KOPT-K1 (cell line): ENCODE results near the gene DAB1.

Experiments used
- H3K27ac ChIP-seq: fragments of 200-600 bp; sonication (generic); 2 replicates; pipeline ENCODE4 v1.5.1; 2016; ENCODE audit warnings: antibody characterized with exemption, mild to moderate bottlenecking, low read depth, low read length; ENCODE audit not compliant: poor library complexity, severe bottlenecking
- H3K36me3 ChIP-seq: fragments of 200-600 bp; sonication (generic); 2 replicates; pipeline ENCODE4 v1.5.1; 2017; ENCODE audit warnings: antibody characterized with exemption, mild to moderate bottlenecking, low read length, moderate library complexity; ENCODE audit not compliant: insufficient read depth
- H3K9me3 ChIP-seq: fragments of 200-600 bp; sonication (generic); 2 replicates; pipeline ENCODE4 v1.5.1; 2017; ENCODE audit warnings: antibody characterized with exemption, low read length, mild to moderate bottlenecking; ENCODE audit not compliant: insufficient read depth, poor library complexity, severe bottlenecking

Gene DAB1

DNA sequence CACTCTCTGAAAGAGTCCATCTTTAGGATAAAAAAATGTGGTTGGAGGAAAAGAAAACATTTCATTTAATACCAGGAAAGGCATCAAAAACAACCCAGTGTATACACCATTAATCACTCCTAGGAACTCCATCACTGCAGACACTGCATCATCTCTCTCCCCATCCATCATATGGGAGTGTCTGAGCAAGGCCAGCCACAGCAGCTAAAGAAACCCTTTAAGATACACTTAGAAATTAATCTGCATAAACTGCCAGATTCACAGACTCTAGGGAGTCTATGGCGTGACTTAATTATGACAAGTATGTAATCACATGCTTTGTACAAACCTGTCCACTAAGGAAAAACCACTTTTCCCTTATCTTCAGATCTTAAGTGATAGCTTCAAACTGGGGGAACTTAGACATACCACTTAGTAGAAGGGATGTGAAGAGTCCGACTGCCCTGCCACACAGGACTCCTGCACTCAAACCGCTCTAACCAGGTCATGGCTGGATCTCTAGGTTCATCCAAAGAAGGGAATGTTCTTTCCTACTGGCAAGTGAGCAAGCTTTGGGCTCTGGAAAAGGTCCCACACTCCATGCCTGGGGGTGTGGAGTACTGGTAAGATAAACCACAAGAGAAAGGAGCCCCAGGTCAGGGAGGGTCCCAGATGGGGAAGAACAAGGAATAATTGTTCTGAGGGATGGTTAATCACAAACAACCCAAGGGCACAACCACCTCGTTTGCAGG is 397.1 kb downstream of the DAB1 start:
- H3K27ac ChIP-seq = no peak overlapping the region
- H3K9me3 ChIP-seq = peaks cover 8% of the 10 kb centered on the region
- H3K36me3 ChIP-seq = no peaks in the 10 kb centered on the region

DNA sequence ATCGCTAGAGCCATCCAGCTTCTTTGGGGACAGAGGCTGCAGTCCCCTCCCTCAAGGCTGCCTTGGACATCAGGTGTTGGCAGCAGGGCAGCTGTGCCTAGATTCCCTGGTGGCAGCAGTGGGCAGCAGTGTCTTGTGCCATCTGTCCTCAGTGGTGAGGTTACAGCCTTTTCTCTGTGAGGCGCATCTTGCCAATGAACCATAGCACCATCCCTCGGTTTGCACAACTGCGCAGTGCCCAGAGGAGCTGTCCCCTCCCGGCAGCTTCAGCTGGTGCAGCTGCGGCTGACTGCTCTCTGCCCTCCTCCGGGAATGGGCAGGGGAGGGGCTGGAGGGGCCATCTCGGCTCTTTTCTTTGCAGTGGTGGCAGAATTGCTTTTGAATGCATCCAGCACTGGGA is 399.0 kb downstream of the DAB1 start:
- Histone ChIP-seq H3K27ac (no peak overlapping the region), H3K9me3 (peaks cover 8% of the 10 kb centered on the region), H3K36me3 (no peaks in the 10 kb centered on the region)

DNA sequence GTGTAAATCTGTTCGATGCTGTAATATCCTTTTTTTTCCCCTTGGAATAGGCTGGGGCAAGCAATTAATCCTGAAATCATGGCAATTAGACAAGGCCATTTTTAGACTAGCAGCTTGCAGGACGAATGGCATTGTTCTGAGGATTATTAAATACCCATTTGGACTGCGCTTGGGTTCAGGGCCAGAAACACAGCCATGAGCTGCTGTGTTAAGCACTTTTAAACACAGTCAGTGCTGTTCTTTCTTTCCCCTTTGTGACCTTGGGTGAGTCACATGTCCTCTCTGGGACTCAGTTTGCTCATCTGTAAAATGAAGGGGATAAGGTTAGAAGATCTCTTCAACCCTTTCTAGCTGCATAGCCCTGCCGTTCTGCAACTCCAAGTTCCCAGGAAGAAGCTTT is 399.4 kb downstream of the DAB1 start:
- no peak overlapping the region for H3K27ac ChIP-seq
- peaks cover 7% of the 10 kb centered on the region for H3K9me3 ChIP-seq
- no peaks in the 10 kb centered on the region for H3K36me3 ChIP-seq

DNA sequence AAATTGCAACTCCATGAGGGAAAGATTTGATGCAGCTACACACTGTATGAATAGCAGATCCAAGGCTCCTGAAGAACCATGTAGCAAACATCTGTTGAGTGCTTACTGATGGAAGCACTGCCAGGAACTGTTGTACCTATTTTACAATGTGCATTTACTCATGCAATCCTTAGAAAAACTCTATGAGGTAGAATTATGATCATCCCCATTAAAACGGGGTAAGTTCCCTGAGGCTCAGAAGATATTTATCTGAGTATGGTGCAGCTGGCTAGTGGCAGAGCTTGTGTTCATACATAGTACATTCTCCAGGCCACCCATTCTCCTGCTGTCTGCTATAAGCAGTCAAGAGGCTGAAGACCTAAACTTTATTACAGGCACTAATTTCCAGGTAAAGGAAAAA is 403.6 kb downstream of the DAB1 start:
- Histone ChIP-seq H3K36me3 (no peaks in the 10 kb centered on the region), H3K9me3 (no peaks in the 10 kb centered on the region), H3K27ac (no peak overlapping the region)

DNA sequence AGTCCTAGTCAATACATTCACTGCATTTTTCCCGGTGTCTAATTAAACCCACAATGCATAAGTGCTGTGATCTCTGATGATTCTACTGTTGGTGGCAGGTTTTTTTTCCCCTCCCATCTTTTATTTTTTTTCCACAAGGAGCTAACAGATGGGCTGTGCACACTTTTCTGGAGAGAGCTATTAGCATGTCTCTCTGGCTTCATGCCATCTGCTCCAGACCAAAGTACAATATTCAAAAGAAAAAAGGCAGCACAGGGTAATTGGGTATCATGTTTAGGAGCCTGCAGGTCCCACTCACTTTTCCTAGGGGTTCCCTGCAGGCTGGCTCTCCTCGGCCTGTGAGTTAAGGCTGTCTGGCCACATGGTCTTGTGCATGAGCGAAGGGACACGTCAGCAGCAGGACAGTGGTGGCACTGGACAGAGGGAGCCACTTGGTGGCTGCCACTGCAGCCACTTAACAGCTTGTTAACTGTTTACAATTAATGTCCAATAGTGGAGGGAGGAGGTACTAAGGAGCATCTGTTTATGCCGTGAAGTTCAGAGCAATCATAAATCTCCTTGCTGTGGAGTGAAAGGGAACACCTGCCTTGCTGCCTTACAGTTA is 404.5 kb downstream of the DAB1 start:
- no peaks in the 10 kb centered on the region for H3K9me3 ChIP-seq
- H3K36me3 ChIP-seq = no peaks in the 10 kb centered on the region
- H3K27ac ChIP-seq = no peak overlapping the region

DNA sequence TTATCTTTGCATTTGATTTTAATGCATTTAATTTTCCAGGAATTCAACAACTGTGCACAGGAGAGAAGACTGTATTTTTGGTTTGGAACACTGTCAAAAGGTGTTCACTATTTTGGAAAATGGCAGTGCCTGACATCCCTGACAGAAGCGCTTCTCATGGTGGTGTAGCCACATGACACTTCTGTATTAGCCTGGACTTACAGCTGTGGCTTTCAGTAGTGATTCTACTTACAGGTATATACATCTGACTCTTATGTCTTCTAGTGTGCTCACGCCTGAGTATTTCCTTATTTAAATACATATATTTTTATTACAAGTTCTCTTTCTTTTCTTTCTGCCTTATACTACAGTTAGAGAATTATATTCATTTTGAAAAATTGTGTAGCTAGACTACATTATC is 405.7 kb downstream of the DAB1 start:
- H3K27ac ChIP-seq = no peak overlapping the region
- H3K9me3 ChIP-seq = no peaks in the 10 kb centered on the region
- H3K36me3 ChIP-seq = no peaks in the 10 kb centered on the region

DNA sequence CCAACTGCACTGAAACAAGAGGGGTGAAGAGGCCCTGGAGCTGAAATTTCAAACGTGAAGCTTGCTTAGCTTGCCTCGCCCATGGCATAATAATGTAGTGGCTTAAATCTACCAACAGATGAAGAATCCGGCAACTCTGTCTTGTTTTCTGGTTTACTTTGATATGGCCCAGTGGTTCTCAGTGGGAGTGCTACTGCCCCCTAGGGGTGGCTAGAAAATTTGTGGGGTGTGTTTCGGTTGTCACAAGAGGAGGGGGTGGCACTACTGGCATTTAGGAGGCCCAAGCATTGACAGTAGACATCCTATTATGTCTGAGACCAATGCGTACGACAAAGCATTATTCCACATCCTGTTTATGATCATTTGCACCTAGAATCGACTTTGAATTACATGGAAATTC is 406.1 kb downstream of the DAB1 start:
- H3K36me3 ChIP-seq = no peaks in the 10 kb centered on the region
- no peak overlapping the region for H3K27ac ChIP-seq
- H3K9me3 ChIP-seq = no peaks in the 10 kb centered on the region

DNA sequence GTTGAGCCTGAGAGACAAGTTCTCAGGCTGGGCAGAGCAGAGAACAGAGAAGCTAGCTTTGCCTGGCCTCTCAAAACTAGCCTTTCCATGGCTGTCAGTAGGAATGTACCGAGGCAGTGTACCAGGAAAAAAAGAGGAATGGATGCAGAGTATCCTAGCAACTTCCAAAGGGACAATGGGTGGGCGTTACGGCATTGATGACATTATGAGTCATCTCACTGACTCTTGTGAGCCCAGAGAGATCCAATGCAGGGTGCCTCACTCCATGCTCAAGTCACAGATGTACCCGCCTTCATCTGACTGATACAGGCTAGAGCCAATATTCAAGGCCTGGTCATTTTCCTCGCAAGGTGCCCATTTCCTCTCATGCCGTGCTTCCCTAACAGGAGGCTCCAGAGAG is 406.7 kb downstream of the DAB1 start:
- Histone ChIP-seq H3K9me3 (no peaks in the 10 kb centered on the region), H3K36me3 (no peaks in the 10 kb centered on the region), H3K27ac (no peak overlapping the region)

DNA sequence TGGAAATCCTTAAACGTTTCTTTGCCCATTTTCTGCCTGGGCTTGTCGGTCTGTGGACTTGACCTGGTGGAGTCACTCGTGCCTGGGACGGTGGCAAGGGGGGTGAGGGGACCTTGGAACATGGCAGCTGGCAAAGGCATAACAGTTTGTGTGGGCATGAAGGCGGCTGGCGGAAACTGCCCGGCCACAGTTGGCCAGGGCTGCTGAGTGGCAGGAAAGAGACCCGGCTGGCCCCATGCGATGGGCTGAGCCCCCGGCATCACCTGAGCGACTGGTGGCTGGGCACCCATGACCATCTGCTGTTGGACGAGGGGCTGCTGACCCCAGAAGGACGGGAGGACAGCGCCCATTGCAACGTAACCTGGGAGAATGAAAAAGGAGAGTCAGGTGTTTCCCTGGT is 408.8 kb downstream of the DAB1 start:
- Histone ChIP-seq H3K27ac (no peak overlapping the region), H3K36me3 (no peaks in the 10 kb centered on the region), H3K9me3 (no peaks in the 10 kb centered on the region)

DNA sequence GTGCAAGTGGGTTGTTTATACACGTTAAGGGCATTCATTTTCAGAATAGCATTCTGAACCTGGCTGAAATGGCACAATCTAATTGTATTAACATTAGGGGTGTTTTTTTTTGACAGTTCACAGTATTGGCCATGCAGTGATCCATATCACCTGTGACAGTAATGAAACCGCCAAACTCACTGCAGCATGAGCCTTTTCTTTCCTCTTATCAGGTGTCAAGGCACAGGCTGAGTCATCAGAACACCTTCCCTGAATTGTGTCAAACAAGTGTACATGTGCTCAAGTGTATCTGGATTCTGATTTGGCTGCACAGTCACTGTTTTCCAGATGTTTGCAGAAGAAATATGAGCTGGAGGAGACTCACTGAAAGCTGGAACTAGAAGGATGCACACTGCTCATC is 410.3 kb downstream of the DAB1 start:
- no peaks in the 10 kb centered on the region for H3K9me3 ChIP-seq
- no peaks in the 10 kb centered on the region for H3K36me3 ChIP-seq
- H3K27ac ChIP-seq = no peak overlapping the region

DNA sequence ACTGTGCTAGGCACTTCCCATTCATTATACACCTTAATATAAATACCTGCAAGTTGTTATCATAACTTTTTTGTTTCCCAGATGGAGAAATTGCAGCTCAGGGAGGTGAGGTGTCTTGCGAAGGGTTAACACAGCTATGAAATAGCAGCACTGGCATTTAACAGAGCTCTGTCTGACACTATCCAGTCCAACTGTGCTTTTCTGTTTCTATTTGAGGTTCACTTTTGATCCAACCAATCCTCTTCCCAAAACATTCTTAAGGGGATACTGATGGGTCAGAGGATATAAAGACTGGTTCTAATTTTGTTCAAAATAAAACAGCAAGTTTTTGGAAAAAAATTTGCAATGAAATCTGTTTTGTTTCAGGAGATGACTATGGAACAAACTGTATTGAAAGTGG is 411.5 kb downstream of the DAB1 start:
- Histone ChIP-seq H3K36me3 (no peaks in the 10 kb centered on the region), H3K27ac (no peak overlapping the region), H3K9me3 (no peaks in the 10 kb centered on the region)

DNA sequence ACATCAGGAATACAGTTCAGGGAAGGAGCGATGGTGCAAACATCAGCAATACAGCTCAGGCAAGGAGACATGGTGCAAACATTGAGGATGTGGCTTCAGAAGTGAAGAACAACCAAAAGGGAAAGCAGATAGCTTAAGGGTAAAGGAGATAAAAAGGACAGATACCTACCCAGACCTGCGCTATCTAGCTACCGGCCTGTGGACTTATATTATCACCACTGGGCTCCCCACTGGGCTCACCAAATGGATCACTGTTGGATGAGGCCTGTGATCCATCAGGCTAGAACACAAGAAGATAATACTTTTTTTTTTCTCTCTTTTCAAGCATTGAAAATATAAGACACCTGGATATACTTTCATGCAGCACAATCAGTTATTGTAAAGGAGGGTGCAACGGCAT is 413.3 kb downstream of the DAB1 start:
- Histone ChIP-seq H3K36me3 (no peaks in the 10 kb centered on the region), H3K27ac (no peak overlapping the region), H3K9me3 (no peaks in the 10 kb centered on the region)

DNA sequence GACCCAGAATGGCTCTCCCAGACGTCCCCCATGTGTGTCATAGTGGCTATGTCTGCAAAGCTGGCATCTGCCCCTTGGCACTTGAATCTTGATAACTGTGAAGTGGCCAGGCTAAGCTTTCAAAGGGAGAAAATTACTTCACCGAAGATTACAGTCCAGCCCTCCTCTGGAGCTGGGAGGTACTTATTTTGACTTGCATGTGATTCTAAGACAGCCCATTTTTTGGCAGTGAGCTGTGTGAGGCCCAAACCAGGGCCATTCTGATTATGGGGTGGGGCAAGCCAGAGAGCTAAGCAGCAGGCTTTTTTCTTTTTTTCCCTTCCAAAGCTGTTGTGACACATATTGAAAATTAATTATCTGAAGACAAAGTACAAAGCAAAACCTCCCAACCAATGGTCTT is 415.9 kb downstream of the DAB1 start:
- Histone ChIP-seq H3K36me3 (no peaks in the 10 kb centered on the region), H3K9me3 (no peaks in the 10 kb centered on the region), H3K27ac (no peak overlapping the region)

DNA sequence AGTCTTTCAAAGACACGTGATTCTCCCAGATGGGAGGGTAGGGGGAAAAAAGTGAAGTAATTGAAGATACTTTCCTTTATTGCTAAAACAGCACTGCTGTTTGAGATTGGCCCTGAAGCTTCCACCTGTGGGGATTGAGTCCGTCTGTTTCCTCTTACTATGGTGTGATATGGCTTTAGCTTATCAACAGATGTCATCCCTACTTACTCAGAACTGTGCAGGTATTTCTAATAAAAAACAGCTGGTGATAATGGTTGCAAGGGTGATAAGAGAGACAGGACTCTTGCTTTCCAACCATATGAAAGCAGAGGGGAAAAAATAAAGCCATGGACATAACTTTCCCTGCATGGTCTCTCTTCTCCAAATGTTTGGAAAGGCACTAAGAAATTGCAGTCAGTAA is 416.4 kb downstream of the DAB1 start:
- Histone ChIP-seq H3K9me3 (no peaks in the 10 kb centered on the region), H3K36me3 (no peaks in the 10 kb centered on the region), H3K27ac (no peak overlapping the region)

DNA sequence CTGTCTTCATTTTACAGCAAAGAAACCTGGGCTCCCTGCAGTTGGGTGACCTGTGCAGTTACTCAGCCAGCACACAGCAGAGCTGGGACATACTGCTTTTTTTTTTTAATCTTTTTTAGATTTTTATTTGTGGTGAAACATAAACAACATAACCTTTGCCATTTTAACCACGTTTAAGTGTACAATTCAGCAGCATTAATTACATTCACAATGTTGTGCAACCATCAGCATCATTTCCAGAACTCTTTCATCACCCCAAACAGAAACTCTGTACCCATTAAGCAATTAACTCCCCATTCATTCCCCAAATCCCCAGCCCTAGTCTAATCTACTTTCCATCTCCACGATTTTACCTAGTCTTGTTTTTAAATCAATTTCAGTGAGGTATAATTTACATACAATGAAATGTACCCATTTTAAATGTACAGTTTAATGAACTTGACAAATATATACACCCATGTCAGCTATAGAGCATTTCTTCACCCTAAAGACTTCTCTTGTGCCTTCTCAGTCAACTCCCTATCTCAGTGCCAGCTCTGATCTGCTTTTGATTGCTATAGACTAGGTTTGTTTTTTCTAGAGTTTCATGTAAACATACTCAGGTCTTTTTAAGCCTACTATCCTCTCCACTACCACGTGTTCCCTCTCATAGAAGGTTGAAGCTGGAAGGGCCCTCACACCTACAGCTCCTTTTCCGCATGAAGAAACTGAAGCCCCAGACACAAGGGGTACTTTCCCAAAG is 420.3 kb downstream of the DAB1 start:
- Histone ChIP-seq H3K9me3 (no peaks in the 10 kb centered on the region), H3K27ac (no peak overlapping the region), H3K36me3 (no peaks in the 10 kb centered on the region)
